Stimulated activated CD8-positive, alpha-beta memory T cell treated with anti-CD3 and anti-CD28 coated beads, Interleukin-2, amount 100 ng/mL, for 1 hour (primary cell): ENCODE data around the gene SLC2A4RG.
"Not testable (repeated sequence)": the region's sequence is repeated elsewhere in the genome, so short reads cannot be mapped to it uniquely, and the experiment has no call there.

Experiments used
- DNase-seq, 2 donors: peaks; one replicate each; pipeline ENCODE4 v3.0.0-alpha.2; 2020; ENCODE audit warnings: low read depth in 2 of 2

Gene SLC2A4RG

DNA sequence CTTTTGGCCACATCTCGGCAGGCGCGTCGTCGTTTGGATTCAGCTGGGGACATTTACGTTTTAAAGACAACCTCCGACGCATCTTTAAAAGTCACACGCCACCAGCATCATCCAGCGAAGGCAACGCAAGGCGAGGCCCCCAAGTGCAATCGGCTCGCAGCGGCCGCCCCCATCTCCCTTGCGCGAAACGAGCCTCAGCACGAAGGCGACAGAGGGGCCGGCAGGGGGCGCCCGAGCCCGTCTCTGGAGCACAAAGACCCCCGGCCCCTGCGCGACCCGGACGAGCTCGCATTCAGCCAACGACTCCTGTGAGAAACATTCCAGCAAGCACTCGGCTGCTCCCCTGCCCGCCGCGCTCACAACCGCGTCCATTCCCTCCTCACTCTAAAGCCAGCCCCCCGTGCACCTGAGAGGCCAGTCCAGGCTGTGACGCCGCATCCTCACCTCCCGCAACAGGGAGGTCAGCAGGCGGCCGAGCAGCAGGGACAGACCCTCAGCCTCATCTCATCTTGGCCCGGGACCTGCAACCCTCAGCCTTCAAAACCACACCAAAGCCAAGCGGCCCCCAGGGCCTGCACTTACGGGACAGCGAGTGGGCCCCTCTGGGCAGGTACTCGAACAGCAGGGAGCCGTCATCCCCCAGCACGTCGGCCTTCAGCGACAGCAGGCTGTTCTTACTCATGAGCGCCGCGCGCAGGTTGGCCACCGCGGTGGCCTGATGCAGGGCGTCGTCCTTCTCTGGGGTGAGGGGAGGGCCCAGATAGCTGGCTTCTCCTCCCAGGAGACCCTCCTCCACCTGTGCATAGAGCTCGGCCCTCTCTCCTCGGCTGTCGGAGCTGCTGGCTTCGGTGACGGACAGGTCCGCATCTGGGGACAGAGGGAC lies 35.8 kb downstream of the SLC2A4RG start:
- no peak for DNase-seq

DNA sequence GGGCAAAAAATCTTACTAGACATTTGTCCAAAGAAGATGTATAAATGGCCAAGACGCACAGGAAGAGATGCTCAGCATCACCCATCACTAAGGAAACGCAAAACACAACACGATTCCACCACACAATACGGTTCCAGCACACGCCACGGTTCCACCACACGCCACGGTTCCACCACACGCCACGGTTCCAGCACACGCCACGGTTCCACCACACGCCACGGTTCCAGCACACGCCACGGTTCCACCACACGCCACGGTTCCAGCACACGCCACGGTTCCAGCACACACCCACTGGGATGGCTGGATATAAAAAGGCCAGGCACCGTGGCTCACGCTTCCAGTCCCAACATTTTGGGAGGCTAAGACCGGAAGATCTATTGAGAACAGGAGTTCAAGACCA lies 37.3 kb downstream of the SLC2A4RG start:
- DNase-seq = not testable (repeated sequence)

DNA sequence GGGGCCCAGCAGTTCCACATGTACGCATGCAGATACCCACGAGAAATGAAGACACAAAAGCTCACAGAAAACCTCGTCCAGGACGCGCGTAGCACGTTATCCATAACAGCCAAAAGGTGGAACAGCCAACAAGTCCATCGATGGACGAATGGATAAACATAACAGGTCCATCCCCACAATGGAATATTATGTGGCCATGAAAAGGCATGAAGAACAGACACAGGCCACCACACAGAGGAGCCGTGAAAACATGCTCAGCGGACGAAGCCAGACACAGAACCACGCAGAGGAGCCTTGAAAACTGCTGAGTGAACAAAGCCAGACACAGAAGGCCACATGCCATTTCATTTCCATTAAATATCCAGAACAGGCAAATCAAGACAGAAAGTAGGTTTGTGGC lies 38.0 kb downstream of the SLC2A4RG start:
- no peak for DNase-seq

DNA sequence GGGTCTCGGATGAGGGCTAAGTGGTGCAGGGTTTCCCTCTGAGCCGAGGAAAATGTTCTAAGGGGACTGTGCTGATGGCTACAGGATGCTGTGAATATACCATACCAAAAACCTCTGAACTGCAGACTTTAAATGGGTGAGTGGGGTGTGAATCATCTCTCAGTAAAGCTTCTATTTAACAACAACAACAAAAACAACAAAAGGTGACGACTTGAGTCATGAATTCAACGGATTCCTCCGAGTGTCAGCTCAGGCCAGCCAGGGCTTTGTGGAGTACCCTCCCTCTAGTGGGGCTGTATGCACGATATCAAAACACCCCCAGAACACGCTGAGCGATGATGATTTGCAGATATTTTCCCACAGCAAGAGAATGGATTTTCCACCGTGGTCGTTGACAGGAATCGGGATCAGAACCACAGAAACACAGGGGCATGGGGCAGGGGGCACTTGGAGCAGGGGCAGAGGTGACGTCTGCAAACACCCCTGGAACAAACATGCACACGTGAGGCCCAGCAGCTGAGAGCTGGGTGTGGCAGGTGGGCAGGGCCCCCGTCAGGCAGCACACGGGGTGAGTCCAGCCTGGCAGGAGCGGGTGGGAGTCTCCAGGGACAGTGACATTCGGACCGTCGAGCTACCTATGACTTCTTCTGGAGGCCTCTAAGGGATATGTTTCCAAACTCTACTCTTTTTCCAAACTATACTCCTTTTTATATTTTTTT lies 38.6 kb downstream of the SLC2A4RG start:
- no peak for DNase-seq

DNA sequence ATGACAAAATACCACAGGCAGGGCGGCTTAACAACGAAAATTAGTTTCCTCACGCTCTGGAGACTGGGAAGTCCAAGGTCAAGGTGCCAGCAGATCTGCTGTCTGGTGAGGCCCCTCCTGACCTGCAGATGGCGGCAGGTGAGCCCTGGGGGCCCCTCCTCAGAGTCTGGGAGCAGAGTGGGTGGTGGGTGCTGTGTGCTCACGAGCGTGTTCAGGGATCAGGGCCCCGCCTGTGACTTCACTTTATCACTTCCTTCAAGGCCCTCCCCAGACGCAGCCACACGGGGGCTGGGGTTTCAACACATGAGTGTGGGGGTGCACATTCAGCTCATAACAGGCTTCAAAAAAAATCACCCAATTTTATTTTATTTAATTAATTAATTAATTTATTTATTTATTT lies 39.3 kb downstream of the SLC2A4RG start:
- DNase-seq = no peak

DNA sequence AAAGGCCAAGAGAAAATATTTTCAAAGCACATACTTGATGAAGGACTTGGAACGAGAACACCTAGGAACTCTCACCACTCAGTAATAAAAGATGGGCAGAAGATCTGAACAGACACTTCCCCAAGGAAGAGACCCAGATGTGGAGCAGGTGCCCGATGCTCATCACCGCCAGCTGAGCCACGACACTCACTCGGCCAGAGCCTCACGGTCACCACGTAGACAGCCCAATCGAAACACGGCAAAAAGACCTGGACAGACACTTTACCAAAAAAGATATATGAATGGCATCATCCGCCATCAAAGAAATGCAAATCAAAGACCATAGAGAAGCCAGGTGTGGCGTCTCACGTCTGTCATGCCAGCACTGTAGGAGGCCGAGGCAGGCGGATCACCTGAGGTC lies 41.6 kb downstream of the SLC2A4RG start:
- DNase-seq = no peak

DNA sequence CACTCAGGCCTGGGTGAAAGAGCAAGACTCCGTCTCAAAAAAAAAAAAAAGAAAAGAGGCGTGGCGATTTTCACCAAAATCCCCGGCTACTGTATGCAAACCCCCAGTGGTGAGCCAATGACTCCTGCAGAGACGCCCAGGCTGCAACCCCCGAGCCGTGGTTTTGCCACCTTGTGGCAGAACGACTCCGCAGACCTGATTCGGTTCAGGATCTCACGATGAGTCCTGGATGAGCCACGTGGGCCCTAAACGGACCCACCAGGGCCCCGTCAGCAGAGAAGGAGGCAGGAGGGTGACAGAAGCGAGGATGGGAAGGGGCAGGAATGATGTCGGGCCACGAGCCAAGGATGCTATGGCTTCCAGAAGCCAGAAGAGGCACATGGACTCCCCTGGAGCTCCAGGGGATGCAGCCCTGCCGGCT lies 42.5 kb downstream of the SLC2A4RG start:
- DNase-seq = peak; percentile 17 to 27

DNA sequence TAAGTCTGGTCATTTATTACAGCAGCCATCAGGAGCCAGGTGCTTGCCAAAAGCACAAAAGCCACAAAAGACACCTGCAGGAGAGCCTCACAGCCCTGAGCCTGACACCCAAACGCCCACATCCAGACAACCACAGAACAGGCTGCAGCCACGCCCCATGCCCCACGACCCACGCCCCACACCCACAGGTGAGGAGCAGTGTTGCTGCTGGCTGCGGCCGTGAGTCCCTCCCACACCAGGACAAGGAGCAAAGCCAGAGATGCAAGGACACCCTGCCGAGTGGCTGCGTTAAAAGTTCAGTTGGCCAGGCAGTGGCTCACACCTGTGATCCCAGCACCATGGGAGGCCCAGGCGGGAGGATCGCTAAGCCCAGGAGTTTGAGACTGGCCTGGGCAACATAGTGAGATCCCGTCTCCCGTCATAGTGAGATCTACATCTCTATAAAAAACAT lies 43.0 kb downstream of the SLC2A4RG start:
- DNase-seq = no peak

DNA sequence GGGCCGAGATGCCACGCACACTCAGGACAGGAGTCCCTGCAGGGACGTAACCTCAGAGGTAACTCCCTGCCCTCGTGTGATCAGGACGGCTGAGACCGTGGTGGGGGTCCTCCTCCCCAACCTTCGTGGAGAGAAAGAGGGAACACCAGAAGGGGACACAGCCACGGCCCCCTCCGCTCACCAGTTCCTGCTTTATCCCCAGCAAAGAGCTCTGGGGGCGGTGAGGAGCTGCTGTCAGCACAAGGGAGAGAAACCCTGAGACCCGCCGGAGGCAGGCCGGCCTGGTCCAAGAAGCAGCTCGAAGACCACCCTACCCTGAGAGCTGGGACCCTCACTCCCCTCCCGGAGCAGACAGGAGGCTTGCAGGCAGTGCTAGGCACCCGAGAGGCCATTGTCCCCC lies 44.4 kb downstream of the SLC2A4RG start:
- no peak for DNase-seq

DNA sequence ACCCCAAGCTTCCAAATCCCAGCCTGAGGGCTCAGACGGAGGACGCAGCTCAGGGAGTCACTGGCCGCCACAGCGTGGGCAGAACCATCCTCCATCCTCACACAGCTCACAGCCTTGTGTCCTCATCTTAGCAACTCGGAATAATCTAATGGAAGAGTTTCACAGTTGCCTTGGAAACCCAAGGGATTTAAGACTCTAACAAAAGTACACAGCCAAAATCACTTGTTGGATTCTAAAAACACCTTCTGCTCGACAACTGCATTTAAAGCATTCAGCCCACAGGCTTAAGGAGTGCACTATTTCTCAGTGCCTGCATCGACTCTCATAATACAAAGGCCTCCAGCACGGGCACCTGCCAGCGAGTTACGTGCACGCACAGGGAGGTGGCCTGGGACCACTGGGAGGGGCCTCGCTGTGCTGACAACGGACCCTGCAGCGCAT lies 46.1 kb downstream of the SLC2A4RG start:
- no peak for DNase-seq

DNA sequence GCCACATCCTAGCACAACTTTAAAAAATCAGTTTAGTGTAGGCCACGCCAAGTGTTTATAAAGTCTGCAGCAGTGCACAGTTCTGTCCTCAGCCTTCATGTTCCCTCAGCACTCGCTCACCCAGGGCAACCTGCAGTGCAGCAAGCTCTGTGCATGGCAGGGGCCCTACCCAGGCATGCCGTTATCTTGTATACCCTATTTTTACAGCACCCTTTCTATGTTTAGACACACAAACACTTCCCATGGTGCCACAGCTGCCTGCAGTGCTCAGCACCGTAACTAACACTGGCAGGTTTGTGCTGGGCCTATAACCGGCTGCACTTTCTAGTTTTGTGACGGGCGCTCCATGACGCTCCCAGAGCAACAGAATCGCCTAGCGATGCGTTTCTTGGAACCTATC lies 47.7 kb downstream of the SLC2A4RG start:
- DNase-seq = no peak

DNA sequence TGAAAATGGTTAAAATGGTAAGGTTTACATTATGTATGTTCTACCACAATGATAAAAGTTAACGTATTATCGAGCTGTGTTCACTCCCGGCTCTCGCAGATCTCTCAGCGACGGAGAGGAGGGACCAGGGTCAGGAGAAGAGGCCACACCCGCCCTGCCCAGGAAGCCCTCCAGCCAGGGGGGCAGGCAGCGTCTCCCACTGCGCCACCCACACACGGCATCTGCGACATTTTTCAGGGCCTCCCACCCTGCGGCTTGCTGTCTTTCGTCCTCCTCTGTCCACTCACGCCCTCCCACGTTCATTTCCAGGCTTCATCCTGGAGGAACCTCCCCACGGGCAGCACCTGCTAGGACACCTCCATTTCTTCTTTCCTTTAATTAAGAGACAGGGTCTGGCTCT lies 48.2 kb downstream of the SLC2A4RG start:
- no peak for DNase-seq

DNA sequence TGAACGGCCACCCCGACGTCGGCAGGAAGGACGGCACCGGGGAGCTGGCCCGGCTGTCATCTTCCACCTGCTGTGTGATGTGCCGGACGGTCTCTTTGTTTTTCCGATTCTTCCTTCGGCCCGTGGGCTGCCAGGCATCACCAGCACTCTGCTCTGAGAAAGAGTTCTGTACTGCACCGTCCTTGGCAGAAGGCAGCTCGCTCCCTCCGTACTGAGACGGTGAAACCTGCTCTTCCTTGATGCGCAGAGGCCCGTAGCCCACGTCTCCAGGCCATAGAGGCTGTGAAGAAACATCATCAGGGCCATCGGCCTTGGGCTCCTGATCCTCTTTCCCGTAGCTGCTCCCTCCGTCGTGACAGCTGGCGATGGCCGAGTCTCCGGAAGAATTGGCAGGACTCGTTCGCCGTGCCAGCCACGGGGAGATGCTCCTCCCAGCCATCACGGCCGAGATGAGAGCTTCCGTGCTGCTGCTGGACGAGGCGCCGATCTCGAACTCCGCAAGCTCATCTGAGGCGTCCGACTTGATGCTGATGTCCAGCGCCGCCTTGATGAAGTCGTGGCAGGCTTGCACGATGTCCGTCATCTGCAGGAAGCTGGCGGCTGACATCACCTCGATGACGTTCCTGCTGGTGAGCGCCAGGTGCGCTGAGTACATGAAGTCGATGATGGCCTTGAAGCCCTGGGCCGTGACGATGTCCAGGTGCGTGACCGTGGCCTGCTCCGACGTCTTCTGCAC lies 50.4 kb downstream of the SLC2A4RG start:
- no peak for DNase-seq

DNA sequence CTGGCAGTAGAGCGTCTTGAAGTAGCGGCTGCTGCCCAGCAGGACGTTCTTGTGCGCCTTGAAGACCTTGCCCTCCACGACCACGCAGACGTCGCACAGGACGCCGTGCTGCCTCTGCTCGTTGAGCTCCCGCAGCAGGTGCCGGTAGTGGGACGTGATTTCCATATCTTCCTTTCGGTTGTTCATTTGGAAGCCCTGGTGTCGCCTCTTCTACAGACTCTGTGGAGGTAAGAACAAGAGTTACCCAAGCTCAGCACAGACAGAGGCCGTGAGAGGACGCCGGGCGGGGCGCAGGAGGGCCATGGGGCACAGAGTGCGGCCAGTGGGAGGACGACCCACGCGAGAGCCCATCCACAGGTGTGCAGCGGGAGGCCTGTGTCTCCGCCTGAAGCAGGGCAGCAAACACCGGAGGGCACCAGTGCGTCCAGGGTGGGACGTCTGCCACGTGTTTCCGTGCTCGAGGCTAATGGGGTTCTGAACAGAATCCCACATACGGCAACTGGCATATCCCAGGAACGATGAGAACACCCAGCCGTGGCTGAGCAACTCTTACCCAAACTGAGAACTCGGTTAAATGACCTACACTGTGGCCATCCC lies 51.1 kb downstream of the SLC2A4RG start:
- DNase-seq = no peak

DNA sequence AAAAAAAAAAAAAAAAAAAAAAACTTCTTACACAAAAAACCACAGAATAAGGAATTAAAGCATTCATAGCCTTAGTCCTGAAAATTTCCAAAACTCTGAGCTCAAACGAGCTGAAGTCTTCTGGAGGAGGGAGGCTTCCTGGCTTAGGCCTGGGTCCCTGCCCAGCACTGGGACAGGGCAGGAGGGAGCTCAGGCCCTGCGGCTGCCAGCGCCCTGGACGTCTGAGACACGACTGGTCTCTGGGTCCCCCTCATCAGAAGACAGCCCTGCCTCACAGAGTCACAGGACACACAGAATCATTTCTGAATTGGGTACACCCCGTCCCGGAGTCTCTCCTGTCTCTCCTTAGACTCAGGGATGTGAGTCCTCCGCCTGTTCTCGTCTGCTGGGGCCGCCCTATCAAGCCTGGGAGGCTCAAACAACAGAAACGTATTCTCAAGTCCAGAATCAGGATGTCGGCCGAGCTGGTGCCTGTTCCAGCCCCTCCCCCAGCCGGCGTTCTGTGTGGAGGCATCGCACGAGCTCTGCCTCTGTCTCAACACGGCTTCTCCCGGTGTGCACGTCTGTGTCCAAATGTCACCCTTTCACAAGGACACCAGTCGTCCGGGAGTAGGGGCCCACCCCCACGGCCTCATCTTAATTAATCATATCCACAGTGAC lies 52.1 kb downstream of the SLC2A4RG start:
- no peak for DNase-seq

DNA sequence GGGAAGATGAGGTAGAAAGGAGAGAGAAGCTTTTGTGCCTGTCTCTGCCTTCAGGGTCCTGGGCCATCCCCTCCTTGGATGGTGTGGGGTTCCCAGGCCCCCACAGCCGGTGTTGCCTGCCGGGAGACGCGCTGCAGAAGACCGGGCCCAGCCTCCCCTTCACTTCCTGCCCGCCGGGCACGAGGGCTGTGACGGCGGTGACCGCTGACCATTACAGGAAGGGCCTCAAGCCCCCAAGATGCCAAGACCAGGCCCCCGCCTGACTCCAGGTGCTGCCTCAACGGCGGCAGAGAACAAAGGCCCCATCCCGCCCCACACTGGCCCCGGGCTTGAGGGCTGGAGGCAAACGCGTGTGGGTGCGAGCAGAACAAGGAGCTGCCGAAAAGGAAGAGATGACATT lies 53.3 kb downstream of the SLC2A4RG start:
- DNase-seq = no peak
